Measurements from ENCODE around the gene GOSR1. TPM values are rescaled to one million over a fixed set of nuclear protein-coding genes. Genes with fewer than 3 reads are reported as not detected.

The GOSR1 gene
- total RNA-seq, 2 donors from 2014 or later = 39.5 to 48.9 TPM

- 85% methylated on average over 20 of the region's 20 CpGs for WGBS
- no peak for DNase-seq (ENCODE audit: low spot score)
- TF ChIP-seq POLR2AphosphoS5 (IDR thresholded peaks at IDR 0.05) (no peak), CTCF (IDR thresholded peaks at IDR 0.05) (no peak), POLR2A (IDR thresholded peaks at IDR 0.05) (no peak)
- no peaks in the 10 kb centered on the region for H3K4me1 ChIP-seq (replicated peaks)
- intact Hi-C loops (cut with DNase I) = no loop called here
- no peaks in the 10 kb centered on the region for H3K27me3 ChIP-seq (replicated peaks; ENCODE audit: insufficient read depth)
- no peak overlapping the region for H3K27ac ChIP-seq
- H3K9me3 ChIP-seq = no peaks in the 10 kb centered on the region
- no peaks in the 10 kb centered on the region for H3K36me3 ChIP-seq
- no peak overlapping the region for H3K4me3 ChIP-seq
These were observed 77.9 kb downstream of the GOSR1 start for GRCh38 chr17:30554839-30555751.

- WGBS = 91% methylated on average over 5 of the region's 5 CpGs
- no peaks in the 10 kb centered on the region for H3K36me3 ChIP-seq
- DNase-seq (ENCODE audit: low spot score) = no peak
- H3K27me3 ChIP-seq (replicated peaks; ENCODE audit: insufficient read depth) = no peaks in the 10 kb centered on the region
- no peaks in the 10 kb centered on the region for H3K9me3 ChIP-seq
- no peaks in the 10 kb centered on the region for H3K4me1 ChIP-seq (replicated peaks)
- no peak for TF ChIP-seq POLR2AphosphoS5 (IDR thresholded peaks at IDR 0.05)
- TF ChIP-seq POLR2A (IDR thresholded peaks at IDR 0.05) = no peak
- no peak for TF ChIP-seq CTCF (IDR thresholded peaks at IDR 0.05)
- no peak overlapping the region for H3K4me3 ChIP-seq
- H3K27ac ChIP-seq = no peak overlapping the region
- intact Hi-C loops (cut with DNase I) = no loop called here
These were observed 78.7 kb downstream of the GOSR1 start for GRCh38 chr17:30555942-30556341.

- Histone ChIP-seq H3K27ac (no peak overlapping the region), H3K36me3 (no peaks in the 10 kb centered on the region), H3K9me3 (no peaks in the 10 kb centered on the region), H3K4me1 (replicated peaks) (no peaks in the 10 kb centered on the region), H3K27me3 (replicated peaks; ENCODE audit: insufficient read depth) (no peaks in the 10 kb centered on the region), H3K4me3 (no peak overlapping the region)
- intact Hi-C loops (cut with DNase I) = no loop called here
- TF ChIP-seq CTCF (IDR thresholded peaks at IDR 0.05) (no peak), POLR2A (IDR thresholded peaks at IDR 0.05) (no peak), POLR2AphosphoS5 (IDR thresholded peaks at IDR 0.05) (no peak)
- DNase-seq (ENCODE audit: low spot score) = no peak
- WGBS = 86% methylated on average over 26 of the region's 26 CpGs
These were observed 79.4 kb downstream of the GOSR1 start for GRCh38 chr17:30556374-30557332.

- TF ChIP-seq POLR2AphosphoS5 (IDR thresholded peaks at IDR 0.05) (no peak), POLR2A (IDR thresholded peaks at IDR 0.05) (no peak), CTCF (IDR thresholded peaks at IDR 0.05) (no peak)
- no peaks in the 10 kb centered on the region for H3K9me3 ChIP-seq
- DNase-seq (ENCODE audit: low spot score) = no peak
- H3K27ac ChIP-seq = no peak overlapping the region
- no peaks in the 10 kb centered on the region for H3K4me1 ChIP-seq (replicated peaks)
- no peaks in the 10 kb centered on the region for H3K27me3 ChIP-seq (replicated peaks; ENCODE audit: insufficient read depth)
- 74% methylated on average over 8 of the region's 8 CpGs for WGBS
- intact Hi-C loops (cut with DNase I) = no loop called here
- H3K4me3 ChIP-seq = no peak overlapping the region
- H3K36me3 ChIP-seq = no peaks in the 10 kb centered on the region
These were observed 80.9 kb downstream of the GOSR1 start for GRCh38 chr17:30557916-30558685.

Data from prostate gland (tissue), 2 donors.